HG02981 (cell line): Measurements from ENCODE around the gene TAL1.

Experiments used
- ATAC-seq: cut with Tn5 transposase; IDR thresholded peaks from one replicate; pipeline ENCODE4 v1.9.1; 2021; ENCODE audit warnings: mild to moderate bottlenecking, moderate library complexity; ENCODE audit not compliant: unreplicated experiment

The TAL1 gene

GRCh38 chr1:47178020-47178419, 54.0 kb downstream of the TAL1 start:
- ATAC-seq = no peak

- peak; percentile 44 for ATAC-seq
Measured at GRCh38 chr1:47175227-47175934, 56.6 kb downstream of the TAL1 start.

- ATAC-seq = no peak
Measured at GRCh38 chr1:47174656-47175020, 57.4 kb downstream of the TAL1 start.

- ATAC-seq = no peak
Measured at GRCh38 chr1:47172782-47173181, 59.2 kb downstream of the TAL1 start.
